ENCODE results near the gene BICRA. TPM values are rescaled to one million over a fixed set of nuclear protein-coding genes. Genes with fewer than 3 reads are reported as not detected.
"Not testable (repeated sequence)": the region's sequence is repeated elsewhere in the genome, so short reads cannot be mapped to it uniquely, and the experiment has no call there.

The BICRA gene
- polyA plus RNA-seq, 3 donors, result 10.2 to 16.6 (median 16.5) TPM

DNA sequence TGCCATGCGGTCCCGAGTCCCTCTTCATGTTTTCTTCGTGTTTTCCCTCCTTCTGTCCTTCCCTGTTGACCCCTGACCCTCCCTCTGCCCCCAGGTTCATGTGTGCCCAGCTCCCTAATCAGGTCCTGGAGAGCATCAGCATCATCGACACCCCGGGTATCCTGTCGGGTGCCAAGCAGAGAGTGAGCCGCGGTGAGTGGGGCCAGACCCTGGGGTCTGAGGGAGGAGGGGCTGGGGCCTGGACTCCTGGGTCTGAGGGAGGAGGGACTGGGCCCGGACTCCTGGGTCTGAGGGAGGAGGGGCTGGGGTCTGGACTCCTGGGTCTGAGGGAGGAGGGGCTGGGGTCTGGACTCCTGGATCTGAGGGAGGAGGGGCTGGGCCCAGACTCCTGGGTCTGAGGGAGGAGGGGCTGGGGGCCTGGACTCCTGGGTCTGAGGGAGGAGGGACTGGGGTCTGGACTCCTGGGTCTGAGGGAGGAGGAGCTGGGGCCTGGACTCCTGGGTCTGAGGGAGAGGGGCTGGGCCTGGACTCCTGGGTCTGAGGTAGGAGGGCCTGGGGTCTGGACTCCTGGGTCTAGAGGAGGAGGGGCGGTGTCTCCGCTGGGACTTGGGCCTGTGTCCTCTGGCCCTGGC, 109.6 kb downstream of the BICRA start:
- DNase-seq (ENCODE audit: extremely low read depth in 1 of 11, low read depth in 9 of 11, low spot score in 4 of 11), result not testable (repeated sequence)

DNA sequence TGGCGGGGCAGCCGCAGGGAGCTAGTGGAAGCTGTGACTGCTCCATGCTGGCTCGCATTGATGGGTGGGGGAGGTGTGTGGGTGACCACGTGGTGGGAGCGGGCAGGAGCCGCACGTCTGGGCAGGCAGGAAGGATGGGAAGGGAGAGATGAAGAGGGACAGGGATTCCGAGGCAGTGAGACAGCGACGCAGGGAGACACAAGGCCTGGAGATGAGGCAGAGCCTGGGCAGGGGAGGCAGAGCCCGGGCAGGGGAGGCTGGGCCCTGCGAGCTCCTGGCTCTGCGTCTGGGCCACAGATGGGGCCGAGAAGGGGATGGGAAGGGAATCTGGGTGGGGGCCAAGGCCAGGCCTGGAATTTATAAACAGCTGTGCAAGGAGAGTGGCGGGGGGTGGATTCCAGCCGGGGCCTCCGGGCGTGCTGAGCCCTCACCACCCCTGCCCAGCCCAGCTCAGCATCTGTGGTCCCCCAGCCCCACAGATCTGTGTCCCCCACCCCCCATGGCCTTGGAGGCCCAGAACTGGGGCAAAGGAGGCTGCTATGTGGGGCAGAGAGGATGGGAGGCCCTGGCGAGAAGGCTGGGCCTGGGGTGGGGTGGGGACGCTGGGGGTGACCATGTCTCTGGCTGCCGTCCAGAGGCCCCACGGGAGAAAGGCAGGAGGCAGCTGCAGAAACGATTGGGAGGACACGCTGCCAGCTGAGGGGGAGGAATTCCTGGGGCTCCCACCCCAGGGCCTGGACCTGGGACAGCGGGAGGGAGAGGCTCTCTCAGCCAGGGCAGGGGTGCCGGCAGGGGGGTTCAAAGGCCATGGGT, 110.3 kb downstream of the BICRA start:
- DNase-seq (ENCODE audit: extremely low read depth in 1 of 11, low read depth in 9 of 11, low spot score in 4 of 11), result peak in 8 of 11 donors; percentile 57 to 70 (median 66)

DNA sequence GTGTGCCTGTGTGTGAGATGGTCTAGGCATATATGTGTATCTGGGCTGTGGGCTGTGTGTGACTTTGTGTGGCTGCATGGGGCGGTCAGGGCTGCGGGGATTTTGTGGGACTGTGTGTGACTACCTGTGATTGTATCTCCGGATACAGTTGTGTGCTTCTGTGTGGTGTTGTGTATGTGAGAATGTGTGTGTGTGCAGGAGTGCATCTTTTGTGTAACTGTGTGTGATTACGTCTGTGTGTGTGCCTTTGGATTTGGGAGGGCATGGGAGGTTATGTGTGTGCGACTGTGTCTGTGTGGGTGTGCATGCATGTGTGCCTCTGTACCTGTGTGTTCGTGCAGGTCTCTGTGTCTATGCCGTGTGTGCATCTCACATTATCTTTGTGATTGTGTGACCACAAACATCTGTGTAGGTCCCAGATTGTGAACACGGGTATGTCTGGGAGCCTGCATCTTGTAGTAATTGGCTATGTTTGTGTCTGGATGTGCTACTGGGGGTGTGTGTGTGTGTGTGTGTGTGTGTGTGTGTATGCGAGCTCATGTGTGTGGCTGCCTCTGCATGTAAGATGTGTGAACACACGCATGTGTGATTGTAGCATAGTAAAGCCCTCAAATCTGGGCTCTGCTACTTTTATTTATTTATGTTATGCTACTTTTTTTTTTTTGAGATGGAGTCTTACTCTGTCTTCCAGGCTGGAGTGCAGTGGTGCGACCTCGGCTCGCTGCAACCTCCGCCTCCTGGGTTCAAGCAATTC, 111.9 kb downstream of the BICRA start:
- DNase-seq (ENCODE audit: extremely low read depth in 1 of 11, low read depth in 9 of 11, low spot score in 4 of 11), result no peak

DNA sequence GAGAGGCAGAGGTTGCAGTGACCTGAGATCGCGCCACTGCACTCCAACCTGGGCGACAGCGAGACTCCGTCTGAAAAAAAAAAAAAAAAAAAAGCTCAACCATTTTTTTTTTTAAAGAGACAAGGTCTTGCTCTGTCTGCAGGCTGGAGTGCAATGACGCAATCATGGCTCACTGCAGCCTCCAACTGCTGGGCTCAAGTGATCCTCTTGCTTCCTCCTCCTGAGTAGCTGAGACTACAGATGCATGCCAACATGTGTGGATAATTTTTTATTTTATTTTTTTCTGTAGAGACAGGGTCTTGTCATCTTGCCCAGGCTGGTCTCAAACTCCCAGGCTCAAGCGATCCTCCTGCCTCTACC, 114.6 kb downstream of the BICRA start:
- DNase-seq (ENCODE audit: extremely low read depth in 1 of 11, low read depth in 9 of 11, low spot score in 4 of 11), result no peak

DNA sequence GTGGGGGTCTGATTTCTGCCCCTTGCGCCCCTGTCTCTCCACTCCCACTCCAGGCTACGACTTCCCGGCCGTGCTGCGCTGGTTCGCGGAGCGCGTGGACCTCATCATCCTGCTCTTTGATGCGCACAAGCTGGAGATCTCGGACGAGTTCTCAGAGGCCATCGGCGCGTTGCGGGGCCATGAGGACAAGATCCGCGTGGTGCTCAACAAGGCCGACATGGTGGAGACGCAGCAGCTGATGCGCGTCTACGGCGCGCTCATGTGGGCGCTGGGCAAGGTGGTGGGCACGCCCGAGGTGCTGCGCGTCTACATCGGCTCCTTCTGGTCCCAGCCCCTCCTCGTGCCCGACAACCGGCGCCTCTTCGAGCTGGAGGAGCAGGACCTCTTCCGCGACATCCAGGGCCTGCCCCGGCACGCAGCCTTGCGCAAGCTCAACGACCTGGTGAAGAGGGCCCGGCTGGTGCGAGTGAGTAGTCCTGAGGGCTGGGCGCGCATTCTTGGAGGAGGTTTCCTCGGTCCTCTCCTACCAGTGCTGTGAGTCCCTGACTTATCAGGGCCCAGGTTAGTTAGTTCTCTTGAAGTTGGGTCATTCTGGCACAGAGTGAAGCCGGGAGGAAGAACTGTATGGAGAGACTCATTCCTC, 116.9 kb downstream of the BICRA start:
- no peak for DNase-seq (ENCODE audit: extremely low read depth in 1 of 11, low read depth in 9 of 11, low spot score in 4 of 11)

DNA sequence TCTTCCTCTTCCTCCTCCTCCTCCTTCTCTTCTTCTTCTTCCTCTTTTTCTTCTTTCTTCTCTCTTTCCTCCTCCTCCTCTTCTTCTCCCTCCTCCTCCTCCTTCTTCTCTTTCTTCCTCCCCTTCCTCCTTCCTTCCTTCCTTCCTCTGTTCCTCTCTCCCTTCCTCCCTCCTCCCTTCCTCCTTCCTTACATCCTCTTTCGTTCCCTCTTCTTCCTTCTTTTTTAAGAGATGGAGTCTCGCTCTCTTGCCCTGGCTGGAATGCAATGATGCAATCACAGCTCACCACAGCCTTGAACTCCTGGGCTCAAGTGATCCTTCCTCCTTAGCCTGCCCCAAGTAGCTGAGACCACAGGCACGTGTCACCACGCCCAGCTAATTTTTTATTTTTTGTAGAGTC, 117.5 kb downstream of the BICRA start:
- DNase-seq (ENCODE audit: extremely low read depth in 1 of 11, low read depth in 9 of 11, low spot score in 4 of 11), result no peak

DNA sequence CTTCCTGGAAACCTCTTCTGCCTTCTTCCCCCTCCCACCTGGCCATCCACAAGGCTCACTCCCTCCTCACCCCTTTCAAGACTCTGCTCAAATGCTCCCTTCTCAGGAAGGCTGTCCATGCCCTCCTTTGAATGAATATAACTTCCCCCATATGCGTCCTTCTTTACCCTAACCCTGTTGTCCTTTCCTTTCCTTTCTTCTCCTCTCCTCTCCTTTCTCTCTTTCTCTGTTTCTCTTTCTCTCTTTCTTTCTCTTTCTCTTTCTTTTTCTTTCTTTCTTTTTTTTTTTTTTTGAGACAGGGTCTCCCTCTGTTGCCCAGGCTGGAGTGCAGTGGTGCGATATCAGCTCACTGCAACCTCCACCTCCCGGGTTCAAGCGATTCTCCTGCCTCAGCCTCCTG, 119.4 kb downstream of the BICRA start:
- not testable (repeated sequence) for DNase-seq (ENCODE audit: extremely low read depth in 1 of 11, low read depth in 9 of 11, low spot score in 4 of 11)

DNA sequence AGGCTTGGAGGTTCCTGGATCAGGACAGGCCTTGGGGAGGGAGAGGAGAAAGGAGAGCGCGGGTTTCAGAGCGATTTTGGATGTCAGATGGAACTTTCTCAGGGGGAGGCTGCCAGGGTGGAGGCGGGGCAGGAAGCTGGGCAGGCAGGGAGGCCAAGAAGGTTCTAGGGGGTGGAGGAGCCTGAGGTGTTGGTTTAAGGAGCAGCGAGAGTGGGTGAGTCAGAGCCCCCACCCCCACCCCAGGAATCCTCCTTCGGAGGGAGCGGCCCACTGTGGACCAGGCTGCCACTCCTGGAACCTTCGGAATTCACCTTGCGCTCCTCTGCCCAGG, 120.5 kb downstream of the BICRA start:
- no peak for DNase-seq (ENCODE audit: extremely low read depth in 1 of 11, low read depth in 9 of 11, low spot score in 4 of 11)

DNA sequence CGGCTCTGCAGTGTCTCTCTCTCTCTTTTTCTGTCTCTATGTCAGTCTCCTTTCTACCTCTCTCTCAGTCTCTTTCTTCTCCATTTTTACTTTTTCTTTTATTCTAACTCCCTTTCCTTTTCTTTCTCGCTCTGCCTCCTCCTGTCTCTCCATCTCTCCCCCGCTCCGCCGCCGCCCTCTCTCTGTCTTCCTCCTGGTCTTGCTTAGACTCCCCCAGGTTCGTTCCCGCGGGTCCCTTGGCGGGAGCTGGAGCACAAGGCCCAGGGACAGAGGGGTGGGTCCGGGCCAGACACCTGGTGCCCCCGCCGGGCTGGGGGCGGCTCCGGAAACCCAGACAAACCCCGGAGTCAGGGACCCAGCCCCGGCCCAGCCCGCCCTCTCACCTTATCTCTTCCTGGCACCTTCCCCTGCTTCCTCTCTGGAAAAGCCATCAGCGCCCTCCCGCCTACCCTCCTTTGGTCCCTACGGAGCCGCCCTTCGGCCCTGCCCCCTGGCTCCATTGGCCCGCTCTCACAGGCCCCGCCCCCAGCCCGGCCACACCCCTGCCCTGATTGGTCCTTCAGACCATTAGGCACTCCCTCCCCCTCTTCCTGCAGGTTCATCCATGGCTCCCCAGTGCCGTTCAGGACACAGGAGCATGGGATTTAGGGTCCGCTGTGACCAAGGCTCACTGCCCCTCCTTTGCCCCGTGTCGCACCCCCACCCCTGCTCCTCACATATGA, 121.0 kb downstream of the BICRA start:
- DNase-seq (ENCODE audit: extremely low read depth in 1 of 11, low read depth in 9 of 11, low spot score in 4 of 11), result no peak

DNA sequence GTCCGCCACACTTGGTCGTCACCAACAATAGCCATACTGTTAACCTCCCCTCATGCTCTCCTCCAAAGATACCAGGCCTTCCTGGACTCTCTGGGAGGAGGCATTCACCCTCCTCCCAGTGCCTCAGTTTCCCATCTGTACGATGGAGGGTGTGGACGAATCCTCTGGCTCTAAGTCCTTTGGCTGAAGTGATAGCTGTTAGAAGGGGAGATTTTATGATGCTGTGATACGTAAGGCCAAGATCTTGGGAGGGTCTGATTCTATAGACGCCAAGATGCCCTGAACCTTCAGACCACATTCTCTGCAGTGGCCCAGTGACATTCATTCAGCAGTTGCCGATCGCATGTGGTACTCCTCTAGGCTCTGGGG, 121.6 kb downstream of the BICRA start:
- DNase-seq (ENCODE audit: extremely low read depth in 1 of 11, low read depth in 9 of 11, low spot score in 4 of 11), result no peak

DNA sequence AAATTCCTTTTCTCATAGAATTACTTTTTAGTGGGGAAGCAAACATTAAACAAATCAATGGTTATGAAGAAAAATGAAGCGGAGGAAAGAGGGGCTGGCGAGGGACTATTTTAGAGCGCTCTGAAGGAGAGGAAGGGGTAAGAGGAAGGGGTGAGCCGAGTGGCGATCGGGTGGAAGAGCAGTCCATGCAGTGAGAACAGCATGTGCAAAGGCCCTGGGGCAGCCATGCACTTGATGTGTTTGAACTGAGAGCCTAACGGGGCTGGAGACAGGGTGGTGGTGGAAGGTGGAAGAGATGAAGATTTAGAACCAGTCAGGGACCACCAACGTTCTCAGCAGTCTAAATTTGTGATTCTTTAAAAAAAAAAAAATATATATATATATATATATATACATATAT, 122.0 kb downstream of the BICRA start:
- DNase-seq (ENCODE audit: extremely low read depth in 1 of 11, low read depth in 9 of 11, low spot score in 4 of 11), result no peak

DNA sequence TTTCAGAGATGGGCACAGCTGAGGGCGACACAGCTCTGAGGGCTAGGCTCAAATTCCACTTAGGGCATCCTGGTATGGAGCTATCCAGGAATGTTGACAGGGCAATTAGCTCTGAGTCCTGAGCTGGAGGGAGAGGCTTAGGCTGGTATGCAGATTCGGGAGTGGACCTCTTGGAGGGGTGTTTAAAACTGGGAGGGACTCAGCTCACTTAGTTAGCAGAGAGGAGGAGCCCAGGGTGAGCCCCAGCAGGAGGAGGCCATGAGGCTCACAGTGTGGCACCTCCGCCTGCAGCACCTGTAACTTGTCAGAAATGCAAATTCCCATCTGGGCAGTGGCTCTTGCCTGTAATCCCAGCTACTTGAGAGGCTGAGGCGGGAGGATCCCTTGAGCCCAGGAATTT, 126.2 kb downstream of the BICRA start:
- DNase-seq (ENCODE audit: extremely low read depth in 1 of 11, low read depth in 9 of 11, low spot score in 4 of 11), result no peak

DNA sequence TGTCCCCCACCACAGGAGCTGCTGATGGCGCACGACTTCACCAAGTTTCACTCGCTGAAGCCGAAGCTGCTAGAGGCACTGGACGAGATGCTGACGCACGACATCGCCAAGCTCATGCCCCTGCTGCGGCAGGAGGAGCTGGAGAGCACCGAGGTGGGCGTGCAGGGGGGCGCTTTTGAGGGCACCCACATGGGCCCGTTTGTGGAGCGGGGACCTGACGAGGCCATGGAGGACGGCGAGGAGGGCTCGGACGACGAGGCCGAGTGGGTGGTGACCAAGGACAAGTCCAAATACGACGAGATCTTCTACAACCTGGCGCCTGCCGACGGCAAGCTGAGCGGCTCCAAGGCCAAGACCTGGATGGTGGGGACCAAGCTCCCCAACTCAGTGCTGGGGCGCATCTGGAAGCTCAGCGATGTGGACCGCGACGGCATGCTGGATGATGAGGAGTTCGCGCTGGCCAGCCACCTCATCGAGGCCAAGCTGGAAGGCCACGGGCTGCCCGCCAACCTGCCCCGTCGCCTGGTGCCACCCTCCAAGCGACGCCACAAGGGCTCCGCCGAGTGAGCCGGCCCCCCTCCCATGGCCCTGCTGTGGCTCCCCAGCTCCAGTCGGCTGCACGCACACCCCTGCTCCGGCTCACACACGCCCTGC, 132.1 kb downstream of the BICRA start:
- DNase-seq (ENCODE audit: extremely low read depth in 1 of 11, low read depth in 9 of 11, low spot score in 4 of 11), result no peak

DNA sequence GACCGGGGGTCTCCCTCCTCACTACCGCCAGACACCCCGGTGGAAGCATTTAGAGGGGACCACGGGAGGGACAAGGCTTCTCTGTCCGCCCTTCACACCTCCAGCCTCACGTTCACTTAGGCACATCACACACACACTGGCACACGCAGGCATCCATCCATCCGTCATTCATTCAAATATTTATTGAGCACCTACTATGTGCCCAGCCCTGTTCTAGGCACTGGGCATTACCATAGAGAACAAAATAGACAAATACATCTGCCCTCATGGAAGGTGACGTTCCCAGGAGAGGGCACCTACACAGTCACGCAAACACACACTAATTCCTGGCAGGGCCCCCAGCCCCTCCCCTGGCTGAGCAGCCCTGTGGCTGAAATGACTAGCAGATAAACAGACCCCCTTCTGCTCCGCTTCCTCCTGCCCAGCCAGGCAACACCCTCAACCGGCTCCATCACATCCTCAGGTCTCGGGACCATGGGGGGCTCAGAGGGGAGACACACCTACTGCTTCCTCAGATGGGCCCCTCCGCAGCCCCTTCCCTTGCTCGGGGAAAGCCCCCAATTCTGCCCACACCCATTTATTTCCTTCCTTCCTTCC, 132.7 kb downstream of the BICRA start:
- no peak for DNase-seq (ENCODE audit: extremely low read depth in 1 of 11, low read depth in 9 of 11, low spot score in 4 of 11)

DNA sequence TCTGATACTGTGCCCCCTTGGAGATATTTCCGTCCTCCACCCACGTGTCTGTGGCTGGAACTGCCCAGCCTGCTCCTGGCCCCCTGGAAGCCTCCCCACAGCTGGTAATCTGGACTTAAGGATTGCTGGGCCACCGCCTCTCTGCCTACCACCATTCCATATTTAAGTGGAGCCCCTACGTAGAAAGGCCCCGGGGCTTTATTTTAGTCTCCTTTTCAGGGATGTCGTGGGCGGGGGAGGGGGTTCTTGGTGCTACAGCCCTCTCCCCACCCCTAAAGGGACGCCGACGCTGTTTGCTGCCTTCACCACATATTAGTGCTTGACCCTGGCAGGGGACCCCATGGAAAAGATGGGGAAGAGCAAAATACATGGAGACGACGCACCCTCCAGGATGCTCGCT, 133.7 kb downstream of the BICRA start:
- DNase-seq (ENCODE audit: extremely low read depth in 1 of 11, low read depth in 9 of 11, low spot score in 4 of 11), result no peak

DNA sequence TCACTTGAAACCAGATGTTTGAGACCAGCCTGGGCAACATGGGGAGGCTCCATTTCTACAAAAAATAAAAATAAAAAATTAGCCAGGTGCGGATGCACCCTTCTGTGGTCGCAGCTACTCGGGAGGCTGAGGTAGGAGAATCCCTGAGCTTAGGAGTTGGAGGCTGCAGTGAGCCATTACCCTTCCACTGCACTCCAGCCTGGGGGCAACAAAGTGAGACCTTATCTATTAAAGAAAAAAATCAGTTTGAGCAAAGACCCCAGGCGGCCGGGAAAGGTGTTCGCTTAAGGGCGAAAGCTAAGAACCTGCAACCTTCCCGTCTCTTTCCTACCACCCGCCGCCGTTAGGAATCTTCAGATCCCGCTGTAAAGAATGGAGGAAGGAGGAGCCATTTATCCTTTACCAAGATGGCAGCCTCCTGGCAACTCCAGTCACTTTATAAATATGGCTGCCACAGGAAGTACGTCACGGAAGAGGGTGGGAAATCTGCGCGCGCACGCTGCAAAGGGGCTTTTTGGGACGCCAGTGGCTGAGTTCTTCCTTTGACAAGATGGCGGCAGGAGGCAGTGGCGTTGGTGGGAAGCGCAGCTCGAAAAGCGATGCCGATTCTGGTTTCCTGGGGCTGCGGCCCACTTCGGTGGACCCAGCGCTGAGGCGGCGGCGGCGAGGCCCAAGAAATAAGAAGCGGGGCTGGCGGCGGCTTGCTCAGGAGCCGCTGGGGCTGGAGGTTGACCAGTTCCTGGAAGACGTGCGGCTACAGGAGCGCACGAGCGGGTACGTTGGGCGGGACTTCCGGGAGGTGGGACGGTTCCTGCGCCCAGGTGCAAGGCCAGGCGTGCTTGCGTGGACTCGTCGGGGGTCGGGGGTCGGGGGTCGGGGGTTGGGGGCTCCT, 136.3 kb downstream of the BICRA start, which contains the start of gene NOP53:
TSS of gene NOP53 (plus strand) at position 537 of the 892 bp plus-strand sequence. CDS start at position 551, 14 bp downstream.
- DNase-seq (ENCODE audit: extremely low read depth in 1 of 11, low read depth in 9 of 11, low spot score in 4 of 11), result peak; percentile 93 to 97 (median 95)

DNA sequence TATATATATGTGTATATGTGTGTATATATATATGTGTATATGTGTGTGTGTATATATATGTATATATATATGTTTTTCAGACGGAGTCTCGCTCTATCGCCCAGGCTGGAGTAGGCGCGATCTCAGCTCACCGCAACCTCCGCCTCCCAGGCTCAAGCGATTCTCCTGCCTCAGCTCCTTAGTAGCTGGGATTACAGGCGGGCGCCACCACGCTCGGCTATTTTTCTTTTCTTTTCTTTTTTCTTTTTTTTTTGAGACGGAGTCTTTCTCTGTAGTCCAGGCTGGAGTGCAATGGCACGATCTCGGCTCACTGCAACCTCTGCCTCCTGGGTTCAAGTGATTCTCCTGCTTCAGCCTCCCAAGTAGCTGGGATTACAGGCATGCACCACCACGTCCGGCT, 137.2 kb downstream of the BICRA start:
- not testable (repeated sequence) for DNase-seq (ENCODE audit: extremely low read depth in 1 of 11, low read depth in 9 of 11, low spot score in 4 of 11)

Measured in renal cortex interstitium (tissue), 11 donors.